Ecto neural progenitor cell (in vitro differentiated cells): ENCODE data around the gene PLIN4.

Source experiments
- DNase-seq: peaks from one replicate; pipeline ENCODE4 v3.0.0-alpha.2; 2018; ENCODE audit warnings: low spot score

PLIN4 gene

GRCh38 chr19:4492337-4493103 lies 25.8 kb downstream of the PLIN4 start:
- no peak for DNase-seq

- no peak for DNase-seq
Measured at GRCh38 chr19:4491446-4491845, 26.8 kb downstream of the PLIN4 start.

GRCh38 chr19:4488496-4488895 lies 29.8 kb downstream of the PLIN4 start:
- DNase-seq: no peak

- no peak for DNase-seq
Measured at GRCh38 chr19:4487572-4487971, 30.7 kb downstream of the PLIN4 start.

- DNase-seq: no peak
Measured at GRCh38 chr19:4483385-4483784, 34.9 kb downstream of the PLIN4 start.

- no peak for DNase-seq
Measured at GRCh38 chr19:4482721-4483364, 35.4 kb downstream of the PLIN4 start.

- DNase-seq: no peak
Measured at GRCh38 chr19:4477034-4477801, 41.1 kb downstream of the PLIN4 start.

- peak; percentile 86 for DNase-seq
Measured at GRCh38 chr19:4474514-4475022, 43.7 kb downstream of the PLIN4 start.

GRCh38 chr19:4473763-4474513 lies 44.3 kb downstream of the PLIN4 start:
- DNase-seq: no peak

GRCh38 chr19:4473011-4473762 lies 45.1 kb downstream of the PLIN4 start:
- no peak for DNase-seq

GRCh38 chr19:4472174-4472974 lies 45.9 kb downstream of the PLIN4 start, which contains the start of gene HDGFL2:
TSS of gene HDGFL2 (plus strand) at chr19:4472297. CDS start at chr19:4472351, 54 bp downstream.
- no peak for DNase-seq

- peak; percentile 98 for DNase-seq
Measured at GRCh38 chr19:4471403-4472173, 46.7 kb downstream of the PLIN4 start.

GRCh38 chr19:4467835-4468234 lies 50.5 kb downstream of the PLIN4 start:
- DNase-seq: no peak

- DNase-seq: no peak
Measured at GRCh38 chr19:4464815-4465581, 53.3 kb downstream of the PLIN4 start.

- peak; percentile 98 for DNase-seq
Measured at GRCh38 chr19:4457654-4458395, 60.5 kb downstream of the PLIN4 start, which contains the start of gene UBXN6. TSS of gene UBXN6 (minus strand) at chr19:4457794. CDS start at chr19:4457697, 97 bp downstream.

GRCh38 chr19:4456843-4457653 lies 61.2 kb downstream of the PLIN4 start:
- DNase-seq: peak; percentile 90

- peak; percentile 62 for DNase-seq
Measured at GRCh38 chr19:4456476-4456842, 61.8 kb downstream of the PLIN4 start.
